HFFc6 (cell line): ENCODE measurements around the gene NOB1. TPM values are rescaled to one million over a fixed set of nuclear protein-coding genes. Genes with fewer than 3 reads are reported as not detected.

Experiments
- DNase-seq: peaks from one replicate; pipeline ENCODE4 v3.0.0-alpha.2; 2018
- H3K27ac Mint-ChIP-seq: 2 replicates; pipeline ENCODE4 v1.8.0; 2020; ENCODE audit warnings: mild to moderate bottlenecking, mixed read lengths
- H3K27me3 Mint-ChIP-seq: 2 replicates; pipeline ENCODE4 v1.8.0; 2021; ENCODE audit warnings: mild to moderate bottlenecking, moderate library complexity, mixed read lengths; ENCODE audit not compliant: insufficient read depth
- H3K36me3 Mint-ChIP-seq: 2 replicates; pipeline ENCODE4 v1.8.0; 2021; ENCODE audit warnings: low read depth, mixed read lengths
- H3K4me1 Mint-ChIP-seq: 2 replicates; pipeline ENCODE4 v1.8.0; 2020; ENCODE audit warnings: low read depth, mixed read lengths
- H3K4me3 Mint-ChIP-seq: 2 replicates; pipeline ENCODE4 v1.8.0; 2020; ENCODE audit warnings: mild to moderate bottlenecking, moderate library complexity, mixed read lengths
- H3K9me3 Mint-ChIP-seq: 2 replicates; pipeline ENCODE4 v1.8.0; 2020; ENCODE audit warnings: mild to moderate bottlenecking, mixed read lengths
- CTCF ChIP-seq: fragments of 200-600 bp; sonication (generic); IDR thresholded peaks from 2 replicates; pipeline ENCODE4 v1.5.0; 2021; ENCODE audit warnings: antibody characterized with exemption, mild to moderate bottlenecking
- total RNA-seq, 6 experiments: library from RNA; stranded (reverse); fragmentation: NEBNext Ultra II Directional; extraction: Animal tissue kit (Norgen Biotek cat#: 25700); gene quantifications; 2 replicates in 1 of 6; 3 replicates in 5 of 6; pipeline ENCODE4 v1.2.3, GENCODE V29; 2021

NOB1 gene
- total RNA-seq, 6 experiments from 2014 or later, result 52.3 to 59.3 (median 55.2) TPM

GRCh38 chr16:69706256-69706974 is 48.3 kb downstream of the NOB1 start:
- Mint-ChIP-seq H3K36me3 (peaks cover 51% of the 10 kb centered on the region), H3K27me3 (peaks cover 34% of the 10 kb centered on the region), H3K9me3 (no peaks in the 10 kb centered on the region), H3K4me1 (peaks cover 43% of the 10 kb centered on the region), H3K4me3 (no peak overlapping the region; the same call in 1 of the 2 replicates), H3K27ac (peak overlapping the region; percentile 52)
- no peak for DNase-seq
- no peak for TF ChIP-seq CTCF

GRCh38 chr16:69703638-69704037 is 51.1 kb downstream of the NOB1 start:
- Mint-ChIP-seq H3K9me3 (no peaks in the 10 kb centered on the region), H3K27ac (peak overlapping the region; percentile 55), H3K27me3 (peaks cover 20% of the 10 kb centered on the region), H3K36me3 (peaks cover 45% of the 10 kb centered on the region), H3K4me3 (peak overlapping the region; percentile 0; the same call in 1 of the 2 replicates), H3K4me1 (peaks cover 22% of the 10 kb centered on the region)
- DNase-seq, result no peak
- TF ChIP-seq CTCF, result no peak

GRCh38 chr16:69701866-69702265 is 52.9 kb downstream of the NOB1 start:
- H3K9me3 Mint-ChIP-seq, result no peaks in the 10 kb centered on the region
- DNase-seq, result no peak
- peaks cover 19% of the 10 kb centered on the region for H3K4me1 Mint-ChIP-seq
- peak overlapping the region; percentile 48 for H3K27ac Mint-ChIP-seq
- H3K27me3 Mint-ChIP-seq, result peaks cover 12% of the 10 kb centered on the region
- no peak for TF ChIP-seq CTCF
- no peak overlapping the region for H3K4me3 Mint-ChIP-seq
- peaks cover 39% of the 10 kb centered on the region for H3K36me3 Mint-ChIP-seq

- TF ChIP-seq CTCF, result no peak
- Mint-ChIP-seq H3K36me3 (peaks cover 35% of the 10 kb centered on the region), H3K4me3 (no peak overlapping the region), H3K4me1 (peaks cover 19% of the 10 kb centered on the region), H3K27ac (peak overlapping the region; percentile 48), H3K27me3 (peaks cover 10% of the 10 kb centered on the region), H3K9me3 (no peaks in the 10 kb centered on the region)
- DNase-seq, result no peak
Measured at GRCh38 chr16:69701452-69701851, 53.3 kb downstream of the NOB1 start.

GRCh38 chr16:69699915-69700314 is 54.8 kb downstream of the NOB1 start:
- Mint-ChIP-seq H3K27me3 (peaks cover 14% of the 10 kb centered on the region), H3K4me3 (no peak overlapping the region), H3K27ac (peak overlapping the region; percentile 45; the same call in 1 of the 2 replicates), H3K4me1 (peaks cover 28% of the 10 kb centered on the region), H3K36me3 (peaks cover 45% of the 10 kb centered on the region), H3K9me3 (no peaks in the 10 kb centered on the region)
- no peak for DNase-seq
- no peak for TF ChIP-seq CTCF
